GM19035 (cell line): Measurements from ENCODE around the gene PPP1CC.
"Not testable (repeated sequence)": the region's sequence is repeated elsewhere in the genome, so short reads cannot be mapped to it uniquely, and the experiment has no call there.

ENCODE experiments used
- ATAC-seq: cut with Tn5 transposase; IDR thresholded peaks from one replicate; pipeline ENCODE4 v1.9.1; 2021; ENCODE audit not compliant: unreplicated experiment

PPP1CC gene

DNA sequence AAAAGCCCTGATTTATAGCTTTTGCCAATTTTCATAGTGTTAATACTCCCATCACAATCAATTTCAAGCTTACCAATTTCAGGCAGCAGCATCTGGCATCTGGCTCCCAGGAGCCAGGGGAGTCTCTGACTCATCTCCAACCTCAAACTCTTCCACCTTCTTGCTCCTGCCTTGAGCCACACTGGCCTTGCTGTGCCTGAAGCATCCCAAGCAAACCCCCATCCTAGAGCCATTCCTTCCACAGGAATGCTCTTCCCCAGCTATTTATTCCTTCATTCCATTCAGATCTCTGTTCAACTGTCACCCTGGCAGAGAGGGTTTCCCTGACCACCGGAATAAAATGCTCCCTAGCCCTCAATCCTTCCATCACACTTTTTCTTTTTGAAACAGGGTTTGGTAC lies 13.9 kb upstream of the PPP1CC start:
- ATAC-seq, result no peak

DNA sequence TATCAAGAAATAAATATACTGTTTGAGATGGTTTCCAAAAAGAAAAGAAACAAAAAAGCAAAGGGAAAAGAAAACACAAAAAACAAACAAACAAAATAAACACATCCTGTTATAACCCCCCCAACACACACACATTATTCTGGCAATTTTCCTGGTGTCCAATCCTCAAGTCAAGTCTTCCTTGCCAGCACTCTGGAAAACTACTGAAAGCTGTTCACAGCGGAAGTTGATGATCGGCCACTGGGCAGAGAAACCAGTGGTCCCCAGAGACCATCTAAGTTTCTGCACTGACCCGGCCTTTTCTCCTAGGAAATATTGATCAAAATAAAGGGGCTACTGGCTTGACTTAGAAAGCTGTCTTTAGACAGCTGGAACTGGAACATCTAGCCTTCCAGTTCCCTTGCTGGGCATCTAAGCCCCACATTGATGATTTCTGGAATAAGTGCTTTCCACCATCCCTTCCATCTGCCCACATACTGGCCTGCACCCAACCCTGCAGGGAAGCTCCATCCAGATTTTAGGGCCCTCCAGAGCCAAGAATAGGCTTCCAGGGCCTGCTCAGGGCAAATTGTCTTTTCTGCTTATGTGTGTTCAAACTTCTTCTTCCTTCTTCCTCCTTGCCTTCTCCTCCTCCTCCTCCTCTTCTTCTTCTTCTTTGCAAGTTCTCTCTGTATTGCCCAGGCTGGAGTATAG lies 11.6 kb upstream of the PPP1CC start:
- no peak for ATAC-seq

DNA sequence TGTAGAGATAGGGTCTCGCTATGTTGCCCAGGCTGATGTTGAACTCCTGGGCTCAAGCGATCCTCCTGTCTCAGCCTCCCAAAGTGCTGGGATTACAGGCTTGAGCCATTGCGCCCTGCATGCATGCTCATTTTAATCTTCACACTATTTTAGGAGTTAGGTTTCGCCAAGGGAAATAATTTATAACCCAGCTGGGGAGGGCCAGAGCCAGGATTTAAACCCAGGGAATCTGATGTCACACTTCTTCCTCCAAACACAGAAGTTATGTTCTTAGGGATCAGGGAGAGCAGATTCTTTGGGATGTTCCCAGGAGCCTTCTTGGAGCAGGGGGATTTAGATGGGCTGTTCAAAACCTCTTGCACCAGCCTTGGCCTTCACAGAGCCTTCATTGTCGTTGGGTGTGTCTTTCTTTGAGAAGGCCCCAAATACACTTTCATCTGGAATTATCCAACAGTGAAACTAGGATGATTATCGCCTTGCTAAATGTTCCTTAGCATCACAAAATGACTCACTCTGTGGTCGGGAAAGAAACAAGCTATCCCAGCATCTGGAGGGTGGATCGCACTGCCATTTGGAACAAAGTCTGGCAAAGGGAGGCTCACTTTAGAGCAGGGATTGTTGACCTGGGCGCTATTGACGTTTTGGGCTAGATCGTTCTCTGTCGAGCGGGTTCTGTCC lies 8.2 kb upstream of the PPP1CC start:
- no peak for ATAC-seq

DNA sequence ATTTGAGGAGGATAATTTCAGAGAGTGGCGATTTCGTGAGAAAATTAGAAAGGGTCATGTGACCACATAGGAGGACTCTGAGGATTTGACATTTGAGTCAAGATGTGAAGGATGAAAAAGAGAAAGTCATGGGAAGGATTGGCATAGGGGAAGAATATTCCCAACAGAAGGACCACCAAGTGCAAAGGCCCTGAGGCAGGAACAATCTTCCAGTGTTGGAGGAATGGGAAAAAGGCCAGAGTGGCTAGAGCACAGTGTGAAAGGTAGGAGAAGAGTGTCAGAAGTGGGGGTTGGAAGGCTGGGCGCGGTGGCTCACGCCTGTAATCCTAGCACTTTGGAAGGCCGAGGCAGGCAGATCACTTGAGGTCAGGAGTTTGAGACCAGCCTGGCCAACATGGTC lies 3.9 kb upstream of the PPP1CC start:
- no peak for ATAC-seq

DNA sequence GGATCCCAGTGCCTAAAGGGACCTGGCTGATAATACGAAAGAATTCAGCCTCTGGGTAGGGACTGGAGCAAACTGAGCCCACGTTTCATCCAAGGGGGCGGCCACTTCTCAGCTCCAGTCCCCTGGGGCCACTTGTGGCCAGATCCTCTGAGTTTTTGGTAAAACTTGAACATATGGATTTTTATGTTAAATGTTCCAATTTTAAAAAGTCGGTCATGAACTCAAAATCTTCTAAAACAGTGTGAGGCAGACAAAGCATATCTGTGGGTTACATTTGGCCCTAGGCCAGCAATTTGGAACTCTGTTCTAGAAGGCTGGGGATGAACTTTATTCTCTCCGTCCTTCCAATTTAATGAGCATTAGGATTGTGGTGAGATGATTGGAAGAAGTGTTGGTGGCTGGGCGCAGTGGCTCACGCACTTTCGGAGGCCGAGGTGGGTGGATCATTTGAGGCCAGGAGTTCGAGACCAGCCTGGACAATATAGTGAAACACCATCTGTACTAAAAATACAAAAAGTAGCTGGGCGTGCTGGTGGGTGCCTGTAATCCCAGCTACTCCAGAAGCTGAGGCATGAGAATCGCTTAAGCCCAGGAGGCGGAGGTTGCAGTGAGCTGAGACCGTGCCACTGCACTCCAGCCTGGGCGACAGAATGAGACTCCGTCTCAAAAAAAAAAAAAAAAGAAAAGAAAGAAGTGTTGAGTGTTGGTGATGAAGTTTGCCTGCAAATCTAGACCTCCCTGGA lies 3.0 kb upstream of the PPP1CC start:
- ATAC-seq, result no peak

DNA sequence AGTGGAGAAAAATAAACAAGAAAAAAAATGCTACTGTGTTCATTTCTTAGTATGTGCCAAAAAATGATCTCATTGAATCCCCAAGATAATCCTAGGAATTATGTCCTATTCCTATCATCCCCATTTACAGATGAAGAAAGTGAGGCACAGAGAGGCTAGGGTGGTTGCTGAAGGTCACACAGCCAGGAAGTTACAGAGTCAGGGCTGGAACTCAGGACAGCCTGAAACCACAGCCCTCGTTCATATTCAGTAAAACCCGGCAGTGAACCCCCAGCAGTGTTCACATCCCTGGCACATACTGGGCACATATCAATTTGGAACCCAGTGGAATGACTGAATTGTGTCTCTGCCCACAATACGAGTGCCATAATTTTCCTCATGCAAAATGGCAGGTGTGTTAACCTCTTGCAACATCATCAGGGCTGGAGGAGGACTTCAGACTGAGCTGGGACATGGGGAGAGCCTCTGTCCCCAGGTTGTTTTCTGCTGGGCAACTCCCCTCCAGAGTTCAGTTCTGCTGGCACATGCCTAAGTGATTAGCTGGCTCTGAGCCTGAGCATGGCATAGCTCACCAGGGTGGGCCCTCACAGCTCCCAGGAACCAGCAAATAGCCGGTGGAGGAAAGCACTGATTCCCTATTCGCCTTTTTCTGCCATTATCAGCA lies 2.0 kb upstream of the PPP1CC start:
- no peak for ATAC-seq

DNA sequence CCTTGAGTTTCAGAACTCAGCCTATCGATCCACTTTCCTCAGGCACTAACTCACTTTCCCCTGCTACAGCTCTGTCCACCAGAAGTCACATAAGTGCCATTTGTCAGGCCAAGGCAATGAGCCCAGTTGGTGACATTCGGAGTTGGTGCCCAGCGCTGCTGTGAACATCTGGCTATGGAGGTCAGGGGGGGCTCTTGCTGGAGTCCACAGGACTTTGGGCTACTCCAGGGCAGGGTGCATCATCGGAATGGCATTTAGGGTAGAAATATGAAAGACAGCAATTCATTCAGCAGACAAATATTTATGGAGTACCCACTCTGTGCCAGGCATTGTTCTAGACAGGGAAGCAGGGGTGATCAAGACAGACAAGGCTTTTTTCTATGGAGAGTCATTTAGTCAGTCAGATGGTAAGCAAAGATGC lies 1.5 kb upstream of the PPP1CC start:
- ATAC-seq, result no peak

DNA sequence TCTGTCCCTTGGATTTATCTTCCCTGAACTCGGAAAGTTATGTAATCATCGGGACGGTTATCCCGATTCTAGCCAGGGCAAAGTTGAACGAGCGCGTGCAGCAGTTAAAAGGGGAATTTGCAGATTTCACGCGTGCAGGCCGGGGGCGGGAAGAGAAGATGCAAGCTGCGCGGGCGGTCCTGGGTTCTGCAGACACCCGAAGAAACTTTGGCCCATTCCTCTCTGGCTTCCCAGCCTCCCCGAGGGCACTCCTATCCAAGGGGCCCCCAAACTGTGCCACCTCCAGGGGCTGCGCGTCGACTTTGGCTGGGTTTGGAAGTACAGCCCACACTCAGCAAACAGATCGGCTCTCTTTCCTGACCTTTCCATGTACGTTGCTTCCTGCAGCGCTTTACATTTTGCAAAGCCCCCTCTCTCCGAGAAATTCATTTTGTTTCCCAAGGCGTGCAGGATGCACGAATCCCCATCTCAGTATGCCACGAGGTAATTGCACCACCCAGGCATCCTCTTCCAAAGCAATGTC lies 941 bp upstream of the PPP1CC start:
- ATAC-seq, result no peak

DNA sequence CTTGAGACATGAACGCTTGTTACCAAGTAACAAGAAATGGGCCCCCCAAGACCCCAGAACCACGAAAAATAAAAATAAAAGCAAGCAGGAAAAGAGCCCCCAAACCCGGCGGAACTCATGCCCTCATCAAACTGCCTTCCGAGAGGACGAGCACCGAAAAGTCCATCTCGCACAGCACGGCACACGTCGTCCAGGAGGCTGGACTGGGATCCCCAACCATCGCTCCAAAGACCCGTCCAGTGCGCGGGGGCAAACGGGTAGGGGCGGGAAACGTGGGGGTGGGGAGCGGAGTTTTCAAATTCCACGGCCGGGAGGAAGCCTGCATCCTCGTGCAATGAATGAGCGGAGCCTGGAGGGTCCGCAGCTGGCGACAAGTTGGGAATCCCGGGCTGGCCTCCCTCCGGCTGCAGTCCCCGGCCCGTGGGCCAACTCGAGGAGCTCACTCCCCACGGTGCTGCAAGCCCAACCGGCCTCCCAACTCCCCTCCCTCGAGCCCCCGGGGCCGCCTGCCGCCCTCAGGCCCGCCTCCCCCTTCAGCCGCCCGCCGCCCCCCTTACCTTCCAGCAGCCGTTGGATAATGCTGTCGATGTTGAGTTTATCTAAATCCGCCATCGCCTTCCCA lies 484 bp downstream of the PPP1CC start:
- peak; percentile 12 for ATAC-seq

DNA sequence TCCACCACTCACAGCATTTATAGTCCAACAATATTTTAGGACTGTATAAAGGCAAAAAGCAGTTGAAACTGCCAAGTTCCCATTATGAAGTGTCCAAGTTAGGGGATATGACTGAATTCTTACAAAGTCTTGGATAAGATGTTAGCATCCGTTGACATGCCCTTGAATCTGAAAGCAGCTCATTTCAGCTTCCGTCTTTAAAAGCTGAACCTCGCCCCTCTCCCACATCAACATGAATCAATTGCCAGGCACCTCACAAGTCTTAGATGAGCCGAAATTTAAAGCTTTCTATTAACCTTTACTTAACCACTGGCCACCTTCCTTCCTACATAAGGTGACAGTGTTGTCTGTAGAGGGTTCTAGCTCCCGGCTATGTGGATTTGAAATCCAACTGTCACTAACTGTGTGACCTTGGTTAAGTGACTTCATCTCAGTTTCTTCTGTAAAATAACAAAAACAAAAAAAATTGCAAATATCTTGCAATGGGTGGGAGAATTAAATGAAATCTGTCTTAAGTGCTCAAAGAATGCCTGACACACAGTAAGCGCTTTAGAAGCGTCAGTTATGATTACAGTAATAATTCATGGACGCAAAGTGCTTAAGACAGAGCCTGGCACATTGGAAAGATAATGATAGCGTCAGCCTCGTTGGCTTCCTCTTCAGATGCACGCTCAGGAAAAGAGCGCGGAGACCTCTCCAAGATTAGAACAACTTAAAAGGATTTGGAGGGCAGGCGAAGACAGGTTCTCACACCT lies 1.2 kb downstream of the PPP1CC start:
- no peak for ATAC-seq

DNA sequence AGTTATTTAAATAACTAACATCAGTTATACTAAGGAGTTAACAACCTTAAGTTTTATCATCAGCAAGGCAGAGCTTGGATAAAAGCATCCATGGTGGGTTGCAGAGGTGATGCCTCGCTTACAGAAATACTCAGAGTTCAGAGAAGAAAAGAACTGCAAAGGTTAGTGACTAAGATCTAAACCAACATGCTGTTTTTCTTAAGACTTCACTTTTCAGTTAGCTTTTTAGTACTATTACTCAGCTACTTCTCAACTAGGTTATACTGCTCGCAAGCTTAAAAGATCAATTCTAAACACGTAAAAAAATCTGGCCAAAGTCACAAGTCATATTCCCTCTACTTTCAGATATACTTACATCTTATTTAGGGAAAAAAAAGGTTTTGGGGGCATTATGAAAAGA lies 2.8 kb downstream of the PPP1CC start:
- no peak for ATAC-seq

DNA sequence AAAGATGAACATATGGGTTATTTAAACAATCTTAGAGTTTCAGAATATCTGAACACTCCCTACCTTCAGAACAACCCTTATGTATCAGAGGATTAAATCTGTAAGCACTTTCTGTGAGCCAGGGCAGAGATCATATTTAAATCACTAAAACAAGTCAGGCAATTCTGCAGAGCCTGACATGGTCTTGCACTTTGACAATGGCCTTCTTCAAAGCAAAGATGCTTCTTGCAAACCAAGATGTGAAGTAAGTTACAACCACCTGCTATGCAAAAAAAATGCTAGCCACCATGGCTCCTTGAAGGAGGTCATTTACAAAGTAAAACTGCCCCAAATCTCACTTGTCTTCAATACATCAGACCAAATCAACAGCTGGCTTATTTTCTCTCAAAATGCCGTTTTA lies 3.2 kb downstream of the PPP1CC start:
- no peak for ATAC-seq

DNA sequence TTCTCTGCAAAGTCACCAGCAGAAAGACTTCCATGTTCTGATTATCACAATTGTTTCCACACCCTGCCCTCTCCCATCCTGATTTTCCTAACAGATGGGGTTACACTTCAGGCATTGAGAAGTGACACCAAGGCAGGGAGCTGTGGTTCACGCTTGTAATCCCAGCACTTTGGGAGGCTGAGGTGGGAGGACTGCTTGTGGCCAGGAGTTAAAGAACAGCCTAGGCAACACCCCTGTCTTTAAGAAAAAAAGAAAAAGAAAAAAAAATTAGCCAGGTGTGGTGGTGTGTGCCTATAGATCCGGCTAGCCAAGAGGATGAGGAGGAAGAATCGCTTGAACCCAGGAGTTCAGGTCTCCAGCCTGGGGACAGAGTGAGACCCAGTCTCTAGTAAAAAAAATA lies 5.2 kb downstream of the PPP1CC start:
- no peak for ATAC-seq

DNA sequence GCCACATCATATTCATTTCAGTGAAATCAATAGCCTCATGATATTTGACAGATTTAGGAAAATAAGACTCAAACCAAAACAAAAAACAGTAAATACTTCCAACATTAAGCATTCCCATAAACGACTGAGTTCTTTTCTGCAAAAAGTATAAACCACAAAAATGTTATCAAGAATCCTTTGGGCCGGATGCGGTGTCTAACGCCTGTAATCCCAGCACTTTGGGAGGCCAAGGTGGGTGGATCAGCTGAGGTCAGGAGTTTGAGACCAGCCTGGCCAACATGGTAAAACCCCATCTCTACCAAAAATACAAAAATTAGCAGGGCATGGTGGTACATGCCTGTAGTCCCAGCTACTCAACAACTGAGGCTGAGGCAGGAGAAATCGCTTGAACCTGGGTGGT lies 5.7 kb downstream of the PPP1CC start:
- ATAC-seq, result not testable (repeated sequence)

DNA sequence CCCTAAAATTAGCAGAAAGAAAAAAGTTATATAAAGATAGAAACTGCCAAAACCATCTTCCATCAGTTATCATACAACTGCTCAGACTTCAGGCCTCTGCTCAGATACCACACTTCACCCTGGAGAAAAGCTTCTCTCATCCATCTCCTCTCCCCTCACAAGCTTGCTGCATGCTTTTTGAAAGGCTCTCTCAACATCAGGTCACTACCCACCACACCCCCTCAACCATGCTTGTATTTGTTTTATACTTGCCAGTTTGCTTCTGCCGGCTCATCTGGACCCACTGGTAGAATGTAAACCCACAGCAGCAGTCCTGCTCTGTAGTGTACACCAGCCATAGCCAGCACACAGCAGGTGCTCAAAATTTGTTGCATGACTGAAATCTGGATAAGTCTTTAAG lies 8.8 kb downstream of the PPP1CC start:
- ATAC-seq, result no peak

DNA sequence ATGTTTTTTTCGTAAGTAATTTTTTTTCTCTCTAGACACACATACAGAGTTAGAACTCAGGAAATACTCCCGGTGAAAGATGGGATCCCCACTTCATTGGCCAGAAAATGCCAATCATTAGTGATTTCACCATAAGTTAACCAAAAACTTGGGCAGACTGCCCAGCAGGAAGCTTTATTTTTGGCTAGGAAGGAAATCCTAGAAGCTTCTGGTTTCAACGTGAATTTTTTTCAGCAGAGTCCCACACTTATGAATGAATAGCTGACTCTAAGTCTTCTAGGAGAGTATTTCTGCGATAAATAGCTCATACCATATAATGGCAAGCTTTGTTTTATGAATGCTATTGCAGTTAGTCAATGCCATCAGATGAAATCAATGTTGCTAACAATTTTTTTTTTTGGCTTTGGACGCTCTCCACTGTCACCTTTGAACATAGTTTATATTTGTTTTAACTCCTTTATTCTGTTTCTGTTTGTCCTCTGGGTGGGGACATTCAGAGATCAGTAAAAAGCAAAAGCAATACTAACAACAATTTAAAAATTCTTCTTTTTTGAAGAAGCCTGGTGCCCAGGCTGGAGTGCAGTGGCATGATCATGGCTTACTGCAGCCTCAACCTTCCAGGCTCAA lies 9.5 kb downstream of the PPP1CC start:
- ATAC-seq, result no peak

DNA sequence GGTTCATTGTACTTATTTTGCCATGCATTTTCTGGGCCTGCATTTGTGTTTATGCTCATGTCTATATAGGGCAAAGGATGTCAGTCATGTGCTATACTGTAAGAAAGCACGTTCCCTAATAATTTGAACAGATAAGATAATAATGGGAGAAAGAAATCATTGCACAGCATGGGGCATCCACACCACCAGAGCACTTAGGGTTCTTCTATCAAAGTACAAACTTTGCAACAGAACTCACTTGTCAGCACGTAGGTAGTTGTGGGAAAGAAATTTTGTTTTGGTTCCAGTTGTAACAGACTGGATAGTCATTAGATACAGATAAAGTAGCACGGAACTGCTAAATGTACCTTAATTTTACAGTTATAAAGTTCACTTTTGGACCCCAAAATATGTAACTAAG lies 10.1 kb downstream of the PPP1CC start:
- no peak for ATAC-seq

DNA sequence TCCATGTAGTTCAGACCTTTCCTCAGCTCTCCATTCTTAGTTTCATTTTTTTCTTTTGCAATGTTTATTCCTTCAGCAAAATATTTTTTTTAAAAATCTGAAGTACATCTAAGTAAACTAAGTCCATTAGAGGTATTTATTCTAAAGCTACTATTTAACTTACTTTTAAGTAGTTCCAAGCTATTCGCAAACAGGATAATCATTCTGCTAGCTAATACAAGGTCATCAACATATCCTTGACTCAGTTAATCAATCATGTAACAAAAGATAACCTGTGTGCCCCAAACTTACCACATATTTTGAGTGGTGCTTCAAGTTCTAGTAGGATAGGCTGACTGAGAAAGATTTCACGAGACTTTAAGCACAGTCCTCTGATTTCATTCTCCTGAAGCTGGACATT lies 11.2 kb downstream of the PPP1CC start:
- no peak for ATAC-seq

DNA sequence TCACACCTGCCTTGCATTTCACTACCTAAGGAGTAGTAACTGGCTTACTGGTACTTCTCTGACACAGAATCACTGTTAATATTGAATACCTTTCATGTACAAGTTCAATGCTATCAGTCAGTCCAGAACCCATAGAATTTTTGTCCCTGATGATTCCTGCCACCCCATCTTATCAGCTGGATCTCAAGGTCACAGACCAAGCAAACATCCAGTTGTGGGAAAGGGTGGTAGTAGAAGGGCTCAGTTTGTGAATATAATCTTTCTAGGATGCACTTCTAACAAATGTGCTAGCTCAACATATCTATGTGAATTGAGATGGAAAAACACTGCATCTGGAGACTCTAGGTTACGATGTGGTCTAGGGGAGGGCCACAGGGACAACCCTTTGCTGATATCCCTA lies 14.1 kb downstream of the PPP1CC start:
- no peak for ATAC-seq
